Kidney tubule cell (primary cell): ENCODE results near the gene DTNB.

Experiments used
- DNase-seq: peaks from one replicate; pipeline ENCODE4 v3.0.0-alpha.2; 2018; ENCODE audit warnings: low spot score

Gene DTNB

GRCh38 chr2:25460261-25460905 lies 213.0 kb downstream of the DTNB start:
- no peak for DNase-seq

DNA sequence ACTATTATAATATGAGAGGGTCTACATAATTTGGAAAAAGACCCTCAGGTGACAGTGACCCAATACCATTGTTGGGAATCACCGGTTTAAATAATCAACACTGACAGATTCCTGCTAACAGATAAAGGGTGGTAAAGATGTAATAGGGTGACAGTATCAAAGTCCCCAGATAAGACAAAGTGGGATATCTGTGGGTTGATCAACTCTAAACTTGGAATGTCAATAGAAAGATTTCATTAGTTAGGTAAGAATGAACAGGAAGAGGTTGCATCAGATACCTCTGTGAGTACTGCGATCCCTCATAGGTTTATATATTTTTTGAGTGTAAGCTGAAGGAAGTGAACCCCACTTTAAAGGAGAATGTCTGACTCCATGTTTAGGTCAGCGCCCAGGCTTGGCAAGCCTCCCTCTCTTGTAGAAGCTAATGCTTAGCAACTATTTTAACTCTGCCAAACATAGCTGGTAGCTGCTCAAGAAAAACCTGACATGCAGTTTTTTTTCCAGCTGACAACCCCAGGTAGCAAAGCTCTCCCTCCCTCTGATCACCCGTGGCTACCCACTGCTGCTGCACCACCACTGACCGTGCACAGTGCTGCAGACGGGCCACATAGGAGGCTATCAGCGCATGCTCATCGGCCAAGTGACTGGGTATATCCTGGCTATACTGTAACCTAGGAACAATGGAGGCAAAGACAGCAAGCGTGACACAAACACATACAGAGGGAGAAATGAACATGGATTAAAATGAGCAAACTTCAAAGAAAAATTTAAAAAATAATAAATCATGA lies 218.4 kb downstream of the DTNB start:
- no peak for DNase-seq

GRCh38 chr2:25453199-25453905 lies 220.0 kb downstream of the DTNB start:
- peak; percentile 40 for DNase-seq

DNA sequence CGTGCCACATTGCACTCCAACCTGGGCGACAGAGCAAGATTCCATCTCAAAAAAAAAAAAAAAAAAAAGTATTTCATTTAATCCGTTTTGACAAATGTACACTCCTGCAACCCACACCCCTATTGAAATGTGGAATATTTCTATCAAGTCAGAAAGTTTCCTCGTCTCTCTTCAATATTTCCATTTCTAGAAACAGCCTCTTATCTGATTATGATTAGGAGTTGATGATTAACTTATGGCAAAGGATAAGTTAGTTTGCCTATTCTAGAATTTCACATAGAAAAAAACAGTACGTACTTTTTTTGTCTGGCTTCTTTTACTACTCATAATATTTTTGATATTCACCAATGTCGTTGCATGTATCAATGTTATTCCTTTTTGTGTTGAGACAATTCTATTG lies 224.6 kb downstream of the DTNB start:
- no peak for DNase-seq

GRCh38 chr2:25447018-25447417 lies 226.4 kb downstream of the DTNB start:
- DNase-seq: no peak

- DNase-seq: no peak
These were observed 227.3 kb downstream of the DTNB start for GRCh38 chr2:25446122-25446521.

GRCh38 chr2:25445464-25445863 lies 227.9 kb downstream of the DTNB start:
- no peak for DNase-seq

DNA sequence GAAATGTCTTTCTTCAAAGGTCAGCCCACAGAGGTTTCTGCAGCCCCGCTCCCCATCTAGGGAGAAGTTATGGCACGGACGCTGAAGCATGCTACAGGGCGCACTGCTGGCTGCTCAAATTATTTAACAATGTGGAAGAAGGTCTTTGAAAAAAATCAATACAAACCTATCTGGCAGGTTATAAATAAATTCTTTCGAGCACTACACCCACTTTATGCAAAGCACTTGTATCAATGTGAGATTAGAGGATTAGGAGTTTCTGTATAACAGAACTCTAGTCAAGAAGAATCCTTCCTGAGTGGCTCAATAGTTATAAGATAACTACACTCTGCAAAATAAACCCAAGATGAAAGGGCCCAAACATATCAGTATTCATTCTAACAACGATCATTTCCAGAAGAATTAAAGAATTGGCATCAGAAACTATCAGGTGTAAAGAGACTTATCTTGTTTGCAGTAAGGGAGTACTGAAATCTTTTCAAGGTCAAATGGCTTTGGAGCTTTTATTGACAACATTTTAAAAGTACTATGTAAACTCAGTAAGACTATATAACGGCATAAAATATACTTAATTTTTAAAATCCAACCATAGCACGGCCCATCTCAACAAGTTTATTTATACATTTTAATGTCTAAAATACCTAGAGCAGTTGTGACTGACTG lies 228.6 kb downstream of the DTNB start:
- DNase-seq: no peak

GRCh38 chr2:25443766-25444165 lies 229.6 kb downstream of the DTNB start:
- no peak for DNase-seq

DNA sequence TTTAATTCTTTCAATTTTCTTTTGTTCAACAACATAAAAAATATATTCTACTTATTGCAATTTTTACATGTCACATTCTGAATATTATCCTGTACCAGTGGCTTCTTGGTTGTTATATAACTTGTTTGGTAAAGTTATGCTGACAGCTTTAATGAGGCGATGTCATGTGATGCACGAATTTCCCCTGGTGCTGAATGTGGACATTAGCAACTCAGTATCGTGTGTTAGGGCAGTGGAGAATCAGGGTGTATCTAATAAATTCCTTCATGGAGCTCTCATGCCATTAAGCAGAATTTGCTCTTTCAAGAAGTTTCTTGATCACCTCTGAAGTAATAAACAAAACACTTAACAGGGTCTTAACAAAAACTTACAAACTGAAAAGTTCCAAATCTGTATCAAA lies 232.0 kb downstream of the DTNB start:
- peak; percentile 7 for DNase-seq

- no peak for DNase-seq
These were observed 234.6 kb downstream of the DTNB start for GRCh38 chr2:25438793-25439192.

- DNase-seq: peak; percentile 5
These were observed 235.3 kb downstream of the DTNB start for GRCh38 chr2:25437881-25438662.

- no peak for DNase-seq
These were observed 238.0 kb downstream of the DTNB start for GRCh38 chr2:25435421-25435820.

DNA sequence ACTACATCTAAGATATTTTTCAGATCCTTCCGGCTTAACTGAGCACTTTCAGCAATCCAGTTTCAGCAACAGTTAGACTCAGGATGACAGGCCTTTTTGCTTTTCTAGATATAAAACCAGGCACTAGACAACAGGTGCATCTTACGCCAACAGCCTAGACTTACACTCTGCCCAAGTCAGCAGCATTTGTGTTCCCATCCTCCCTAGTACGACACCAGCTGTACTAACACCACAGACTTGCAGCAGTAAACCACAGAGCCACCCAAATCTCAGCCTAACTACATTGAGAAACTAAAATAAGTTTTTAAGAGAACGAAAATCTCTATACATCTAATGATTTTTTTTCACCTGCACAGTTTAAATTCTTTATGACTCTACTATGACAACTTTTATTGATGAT lies 241.8 kb downstream of the DTNB start:
- no peak for DNase-seq

GRCh38 chr2:25430556-25430955 lies 242.8 kb downstream of the DTNB start:
- DNase-seq: no peak

- DNase-seq: no peak
These were observed 247.1 kb downstream of the DTNB start for GRCh38 chr2:25426326-25426725.

- no peak for DNase-seq
These were observed 248.8 kb downstream of the DTNB start for GRCh38 chr2:25424426-25425028.

DNA sequence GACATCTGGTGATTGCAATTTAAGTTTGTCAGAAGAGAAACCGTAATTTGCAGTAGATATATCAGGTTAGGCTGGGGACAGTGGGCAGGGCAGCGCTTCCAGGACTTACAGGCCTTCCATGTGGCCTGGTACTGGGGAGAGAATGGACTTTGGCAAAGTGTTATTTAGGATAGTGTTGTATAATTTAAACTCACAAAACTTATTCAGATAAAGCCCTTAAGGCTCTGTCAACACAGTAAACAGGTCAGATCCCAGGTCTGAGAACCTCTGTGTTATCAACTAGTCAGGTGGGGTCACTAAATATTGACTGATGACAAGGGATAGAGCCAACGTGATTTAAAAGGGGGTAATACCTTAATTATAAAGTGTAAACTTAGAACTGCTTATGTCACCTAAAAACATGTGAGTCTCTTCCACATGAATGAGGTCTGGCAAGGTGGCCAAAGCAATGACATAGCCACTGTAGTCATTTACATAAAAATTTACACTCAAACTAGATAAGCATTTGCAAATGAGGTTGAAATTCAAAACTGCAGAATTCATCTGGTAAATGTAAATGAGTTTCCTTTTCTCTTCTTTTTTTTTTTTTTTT lies 251.5 kb downstream of the DTNB start:
- no peak for DNase-seq

- no peak for DNase-seq
These were observed 252.1 kb downstream of the DTNB start for GRCh38 chr2:25421289-25421688.

GRCh38 chr2:25420820-25421237 lies 252.5 kb downstream of the DTNB start:
- DNase-seq: no peak

GRCh38 chr2:25419678-25420242 lies 253.6 kb downstream of the DTNB start:
- no peak for DNase-seq
